GM23248 (cell line): ENCODE results near the gene PRDM16.

Experiments used
- EZH2 ChIP-seq: fragments of 200-600 bp; sonication (generic); IDR thresholded peaks from 2 replicates; pipeline ENCODE4 v1.6.1; 2018; ENCODE audit warnings: antibody characterized with exemption, mild to moderate bottlenecking; ENCODE audit not compliant: insufficient read depth, poor library complexity, severe bottlenecking
- EZH2phosphoT487 ChIP-seq: fragments of 200-600 bp; sonication (generic); IDR thresholded peaks from 2 replicates; pipeline ENCODE4 v1.6.1; 2018; ENCODE audit warnings: antibody characterized with exemption, moderate library complexity, mild to moderate bottlenecking, low read depth; ENCODE audit not compliant: insufficient read depth

DNA sequence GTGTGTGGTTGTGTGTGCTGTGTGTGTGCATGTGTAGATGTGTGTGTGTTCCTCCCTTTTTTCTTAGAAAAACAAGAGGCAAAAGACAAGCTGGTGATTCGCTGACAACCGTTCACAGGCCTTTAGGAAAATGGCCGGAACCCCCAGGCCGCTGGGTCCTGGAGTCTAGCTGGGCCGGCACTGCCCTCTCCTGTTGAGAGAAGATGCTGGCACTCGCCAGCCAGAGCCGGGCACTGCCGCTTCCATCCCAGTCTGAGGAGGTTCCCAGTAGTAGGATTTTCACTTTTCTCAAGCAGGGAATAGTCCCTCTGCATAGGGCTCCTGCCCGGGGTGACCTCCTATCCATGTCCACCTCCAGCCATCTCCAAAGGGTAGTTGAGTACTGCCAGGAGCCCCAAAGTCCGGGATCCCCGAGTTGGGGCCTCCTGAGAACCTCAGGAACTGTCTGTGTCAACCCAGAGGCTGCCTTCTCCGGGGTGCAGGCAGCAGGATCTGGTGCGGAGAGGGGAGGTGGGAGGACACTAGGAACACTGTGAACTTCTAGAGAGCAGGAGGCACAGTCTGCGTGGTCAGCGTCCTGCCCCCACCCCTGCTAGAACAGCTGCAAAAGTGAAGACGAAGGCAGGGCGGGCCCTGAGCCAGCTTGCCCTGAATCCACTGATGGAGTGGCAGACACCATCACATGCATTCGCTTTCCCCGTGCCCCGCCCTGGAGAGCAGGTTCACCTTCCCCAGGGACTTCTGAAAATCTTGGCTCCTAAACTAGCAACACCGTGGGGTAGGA is 341.3 kb downstream of the PRDM16 start:
- TF ChIP-seq EZH2 (no peak), EZH2phosphoT487 (no peak)
